Keratinocyte (primary cell): ENCODE data around the gene KIN. TPM values are rescaled to one million over a fixed set of nuclear protein-coding genes. Genes with fewer than 3 reads are reported as not detected.

Source experiments
- DNase-seq: peaks from one replicate; pipeline ENCODE4 v3.0.0-alpha.2; 2011; ENCODE audit warnings: low read depth, missing footprints, low spot score
- FAIRE-seq: peaks from 2 replicates; lab custom pipeline; 2011; peaks lifted over from hg19 to GRCh38; lab: Jason Lieb, UNC
- H2AFZ ChIP-seq: 2 replicates; pipeline ENCODE4 v1.6.0; 2012; ENCODE audit warnings: low read length, control low read depth, inconsistent platforms; ENCODE audit not compliant: control insufficient read depth
- H3K27ac ChIP-seq: 2 replicates; pipeline ENCODE4 v1.5.1; 2011; ENCODE audit warnings: low read length; ENCODE audit not compliant: control insufficient read depth, insufficient read depth
- H3K27me3 ChIP-seq: 3 replicates; pipeline ENCODE4 v1.6.0; 2011; ENCODE audit warnings: low read length; ENCODE audit not compliant: control insufficient read depth, insufficient read depth; ENCODE audit errors: extremely low read depth
- H3K36me3 ChIP-seq, 2 experiments: 2 replicates in 1 of 2; 3 replicates in 1 of 2; pipeline ENCODE4 v1.5.1; 2011; ENCODE audit warnings: low read length in 2 of 2, mild to moderate bottlenecking in 1 of 2; ENCODE audit not compliant: control insufficient read depth in 2 of 2, insufficient read depth in 2 of 2; ENCODE audit errors: extremely low read depth in 1 of 2
- H3K4me1 ChIP-seq: 3 replicates; pipeline ENCODE4 v1.5.1; 2011; ENCODE audit warnings: low read length; ENCODE audit not compliant: control insufficient read depth, insufficient read depth; ENCODE audit errors: extremely low read depth
- H3K4me2 ChIP-seq: 3 replicates; pipeline ENCODE4 v1.6.0; 2011; ENCODE audit warnings: low read depth, low read length; ENCODE audit not compliant: control insufficient read depth, insufficient read depth; ENCODE audit errors: extremely low read depth
- H3K4me3 ChIP-seq, 3 experiments: fragments of 200-600 bp in 1 of 3; sonication (generic) in 1 of 3; 2 replicates in 2 of 3; 3 replicates in 1 of 3; pipeline ENCODE4 v1.5.1; 2011 to 2016; ENCODE audit warnings: low read length in 3 of 3, mild to moderate bottlenecking in 3 of 3, control low read depth in 2 of 3, inconsistent platforms in 1 of 3, low read depth in 1 of 3, mixed read lengths in 1 of 3, mixed run types in 1 of 3, moderate library complexity in 1 of 3; ENCODE audit not compliant: control insufficient read depth in 2 of 3, insufficient read depth in 2 of 3; ENCODE audit errors: extremely low read depth in 1 of 3
- H3K79me2 ChIP-seq: 2 replicates; pipeline ENCODE4 v1.6.0; 2012; ENCODE audit warnings: low read length; ENCODE audit not compliant: control insufficient read depth, insufficient read depth
- H3K9ac ChIP-seq: 3 replicates; pipeline ENCODE4 v1.6.0; 2011; ENCODE audit warnings: low read length; ENCODE audit not compliant: control insufficient read depth, insufficient read depth; ENCODE audit errors: extremely low read depth
- H3K9me1 ChIP-seq: 3 replicates; pipeline ENCODE4 v1.6.0; 2011; ENCODE audit warnings: low read length; ENCODE audit not compliant: control insufficient read depth, insufficient read depth; ENCODE audit errors: extremely low read depth
- H3K9me3 ChIP-seq: 2 replicates; pipeline ENCODE4 v1.5.1; 2012; ENCODE audit warnings: low read depth, low read length; ENCODE audit not compliant: control insufficient read depth
- H4K20me1 ChIP-seq: 3 replicates; pipeline ENCODE4 v1.6.0; 2011; ENCODE audit warnings: low read length; ENCODE audit not compliant: control insufficient read depth, insufficient read depth; ENCODE audit errors: extremely low read depth
- EZH2 ChIP-seq: IDR thresholded peaks from one replicate; pipeline ENCODE4 v1.6.1; 2012; ENCODE audit warnings: inconsistent platforms, mild to moderate bottlenecking, low read length, moderate library complexity
- dilution Hi-C: fragments of 300-500 bp; cut with MboI; formaldehyde crosslinking; loops from one replicate; pipeline ENCODE4 v1.7.0; 2020; ENCODE audit warnings: low sequenced_read_pairs; ENCODE audit not compliant: extremely low pct_ligation_motif_present
- polyA plus RNA-seq, 5 experiments: library from polyadenylated mRNA; depleted of rRNA in 3 of 5; stranded (reverse) in 3 of 5; stranded (forward) in 1 of 5; unstranded in 1 of 5; fragments of >200 nt; gene quantifications; 1 replicate in 1 of 5; 2 replicates in 3 of 5; 3 replicates in 1 of 5; pipeline versions ENCODE4 v1.2.1 to v1.2.3, GENCODE V29; 2011 to 2012; ENCODE audit warnings: missing spikeins in 2 of 5, low read depth in 1 of 5, low replicate concordance in 1 of 5
- TF ChIP-seq, protein P1 (sequence below), 3 experiments: IDR thresholded peaks in 1 of 3; conservative IDR thresholded peaks in 1 of 3; optimal IDR thresholded peaks in 1 of 3; 2 replicates in 2 of 3; 3 replicates in 1 of 3; pipeline versions ENCODE3 to v1.5.1; 2011; ENCODE audit warnings: low read length in 3 of 3, mild to moderate bottlenecking in 3 of 3, moderate library complexity in 2 of 3, control low read depth in 1 of 3, inconsistent platforms in 1 of 3; ENCODE audit not compliant: insufficient read depth in 2 of 3; ENCODE audit errors: extremely low read depth in 1 of 3

The KIN gene
- polyA plus RNA-seq, 1 donor (not counting 4 experiments of a cell fraction or from before 2014, with no cell fraction given), result 15.1 TPM

DNA sequence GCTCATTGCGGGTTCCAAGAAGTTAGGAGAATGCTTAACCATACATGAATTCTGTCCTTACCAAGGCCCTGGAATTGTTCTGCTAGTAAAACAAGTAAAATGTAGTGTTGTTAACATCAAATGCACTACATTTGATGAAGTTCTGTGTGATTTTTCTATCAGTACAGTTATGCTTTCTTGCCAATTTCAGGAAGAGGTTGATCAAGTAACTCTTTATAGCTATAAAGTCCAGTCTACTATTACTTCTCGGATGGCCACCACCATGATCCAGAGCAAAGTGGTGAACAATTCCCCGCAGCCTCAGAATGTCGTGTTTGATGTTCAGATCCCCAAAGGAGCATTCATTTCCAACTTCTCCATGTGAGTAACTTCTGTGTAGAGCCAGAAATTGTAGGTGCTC is 79.0 kb downstream of the KIN start:
- Histone ChIP-seq H3K9me3 (no peaks in the 10 kb centered on the region), H3K9me1 (no peaks in the 10 kb centered on the region), H2AFZ (no peak overlapping the region), H3K9ac (no peak overlapping the region), H4K20me1 (no peaks in the 10 kb centered on the region), H3K27ac (no peak overlapping the region), H3K36me3 (no peaks in the 10 kb centered on the region), H3K4me3 (no peak overlapping the region), H3K4me2 (no peak overlapping the region), H3K27me3 (no peaks in the 10 kb centered on the region), H3K79me2 (no peaks in the 10 kb centered on the region), H3K4me1 (no peaks in the 10 kb centered on the region)
- DNase-seq, result no peak
- TF ChIP-seq, protein P1, sequence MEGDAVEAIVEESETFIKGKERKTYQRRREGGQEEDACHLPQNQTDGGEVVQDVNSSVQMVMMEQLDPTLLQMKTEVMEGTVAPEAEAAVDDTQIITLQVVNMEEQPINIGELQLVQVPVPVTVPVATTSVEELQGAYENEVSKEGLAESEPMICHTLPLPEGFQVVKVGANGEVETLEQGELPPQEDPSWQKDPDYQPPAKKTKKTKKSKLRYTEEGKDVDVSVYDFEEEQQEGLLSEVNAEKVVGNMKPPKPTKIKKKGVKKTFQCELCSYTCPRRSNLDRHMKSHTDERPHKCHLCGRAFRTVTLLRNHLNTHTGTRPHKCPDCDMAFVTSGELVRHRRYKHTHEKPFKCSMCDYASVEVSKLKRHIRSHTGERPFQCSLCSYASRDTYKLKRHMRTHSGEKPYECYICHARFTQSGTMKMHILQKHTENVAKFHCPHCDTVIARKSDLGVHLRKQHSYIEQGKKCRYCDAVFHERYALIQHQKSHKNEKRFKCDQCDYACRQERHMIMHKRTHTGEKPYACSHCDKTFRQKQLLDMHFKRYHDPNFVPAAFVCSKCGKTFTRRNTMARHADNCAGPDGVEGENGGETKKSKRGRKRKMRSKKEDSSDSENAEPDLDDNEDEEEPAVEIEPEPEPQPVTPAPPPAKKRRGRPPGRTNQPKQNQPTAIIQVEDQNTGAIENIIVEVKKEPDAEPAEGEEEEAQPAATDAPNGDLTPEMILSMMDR (optimal IDR thresholded peaks at IDR 0.05 in 1 of 3, IDR thresholded peaks at IDR 0.05 in 1 of 3, conservative IDR thresholded peaks at IDR 0.05 in 1 of 3; ENCODE audit: extremely low read depth in 1 of 3, insufficient read depth in 2 of 3, low read length in 3 of 3), result no peak
- no peak for TF ChIP-seq EZH2
- dilution Hi-C loops, result no loop called here
- FAIRE-seq, result no peak

DNA sequence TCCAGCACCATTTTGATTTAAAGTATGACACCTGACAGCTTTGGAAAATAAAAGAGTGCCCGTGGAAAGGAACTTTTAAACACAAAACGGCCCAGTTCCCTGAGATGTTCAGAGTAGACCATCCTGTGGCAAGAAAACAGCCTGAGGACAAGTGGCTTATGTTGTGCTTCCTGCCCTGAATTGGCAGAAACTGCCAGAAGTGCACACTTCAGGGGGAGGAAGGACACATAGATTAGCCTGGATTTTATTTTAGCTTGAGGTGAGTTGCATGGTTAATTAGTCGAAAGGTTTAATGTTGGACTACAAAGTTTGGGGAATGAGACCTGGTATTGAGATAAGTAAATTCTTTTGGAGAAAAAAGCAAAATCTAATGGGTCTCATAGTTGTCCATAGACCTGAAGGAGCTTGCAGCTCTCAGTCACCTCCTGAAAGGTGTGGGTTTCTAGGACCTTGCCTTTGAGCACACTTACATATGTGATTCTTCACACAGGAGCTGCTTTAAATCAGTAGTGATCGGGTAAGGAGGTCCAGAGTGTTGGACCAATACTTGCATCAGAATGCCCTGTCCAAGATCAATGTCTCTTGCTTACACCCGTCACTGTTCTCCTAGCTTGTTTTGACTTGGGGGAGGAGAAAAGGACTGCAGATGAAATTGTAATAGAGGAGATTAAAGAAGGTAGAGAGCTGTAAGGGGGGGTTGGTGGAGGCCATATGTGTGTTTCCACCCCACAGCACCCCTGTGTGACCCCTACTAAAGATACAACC is 79.8 kb downstream of the KIN start:
- H3K4me2 ChIP-seq, result no peak overlapping the region
- H3K27me3 ChIP-seq, result no peaks in the 10 kb centered on the region
- no peak overlapping the region for H2AFZ ChIP-seq
- H3K9me1 ChIP-seq, result no peaks in the 10 kb centered on the region
- H4K20me1 ChIP-seq, result no peaks in the 10 kb centered on the region
- H3K36me3 ChIP-seq, result no peaks in the 10 kb centered on the region
- no peaks in the 10 kb centered on the region for H3K4me1 ChIP-seq
- no peak overlapping the region for H3K9ac ChIP-seq
- dilution Hi-C loops, result no loop called here
- no peaks in the 10 kb centered on the region for H3K9me3 ChIP-seq
- TF ChIP-seq, protein P1 (optimal IDR thresholded peaks at IDR 0.05 in 1 of 3, IDR thresholded peaks at IDR 0.05 in 1 of 3, conservative IDR thresholded peaks at IDR 0.05 in 1 of 3; ENCODE audit: extremely low read depth in 1 of 3, insufficient read depth in 2 of 3, low read length in 3 of 3), result no peak
- no peak for TF ChIP-seq EZH2
- no peak overlapping the region for H3K4me3 ChIP-seq
- DNase-seq (no peak), FAIRE-seq (no peak)
- no peaks in the 10 kb centered on the region for H3K79me2 ChIP-seq
- H3K27ac ChIP-seq, result no peak overlapping the region
